Chondrocyte (in vitro differentiated cells): ENCODE data around the gene KIF22. TPM values are rescaled to one million over a fixed set of nuclear protein-coding genes. Genes with fewer than 3 reads are reported as not detected.

ENCODE experiments used
- DNase-seq: peaks from one replicate; pipeline ENCODE4 v3.0.0; 2021; ENCODE audit warnings: mixed read lengths, low spot score
- H3K27ac Mint-ChIP-seq: one replicate; pipeline ENCODE4 v1.8.0; 2021; ENCODE audit warnings: mild to moderate bottlenecking, moderate library complexity, mixed read lengths; ENCODE audit not compliant: unreplicated experiment
- H3K27me3 Mint-ChIP-seq: 2 replicates; pipeline ENCODE4 v1.8.0; 2021; ENCODE audit warnings: low read depth, mixed read lengths
- H3K36me3 Mint-ChIP-seq: 2 replicates; pipeline ENCODE4 v1.8.0; 2021; ENCODE audit warnings: low read depth, mixed read lengths
- H3K4me1 Mint-ChIP-seq: 2 replicates; pipeline ENCODE4 v1.8.0; 2021; ENCODE audit warnings: low read depth, mild to moderate bottlenecking, mixed read lengths
- H3K4me3 Mint-ChIP-seq: one replicate; pipeline ENCODE4 v1.8.0; 2021; ENCODE audit warnings: mild to moderate bottlenecking, moderate library complexity, mixed read lengths; ENCODE audit not compliant: unreplicated experiment
- H3K9me3 Mint-ChIP-seq: 2 replicates; pipeline ENCODE4 v1.8.0; 2021; ENCODE audit warnings: low read depth, mixed read lengths
- CTCF ChIP-seq: fragments of 200-600 bp; sonication (generic); IDR thresholded peaks from 2 replicates; pipeline ENCODE4 v1.5.0; 2021; ENCODE audit warnings: antibody characterized with exemption, mild to moderate bottlenecking, moderate library complexity
- total RNA-seq: library from RNA; stranded (reverse); gene quantifications from 3 replicates; pipeline ENCODE4 v1.2.1, GENCODE V29; 2021

KIF22 gene
- total RNA-seq, 1 donor from 2014 or later, result 14.1 TPM

GRCh38 chr16:29806641-29807425 is 16.3 kb downstream of the KIF22 start:
- Mint-ChIP-seq H3K9me3 (no peaks in the 10 kb centered on the region), H3K27ac (peak overlapping the region; percentile 96), H3K4me3 (peak overlapping the region; percentile 83), H3K36me3 (peaks cover 10% of the 10 kb centered on the region), H3K27me3 (no peaks in the 10 kb centered on the region), H3K4me1 (peaks cover 45% of the 10 kb centered on the region)
- no peak for TF ChIP-seq CTCF
- no peak for DNase-seq

GRCh38 chr16:29807426-29808218 is 17.1 kb downstream of the KIF22 start:
- DNase-seq, result no peak
- Mint-ChIP-seq H3K36me3 (peaks cover 10% of the 10 kb centered on the region), H3K9me3 (no peaks in the 10 kb centered on the region), H3K4me3 (peak overlapping the region; percentile 83), H3K27ac (peak overlapping the region; percentile 96), H3K27me3 (no peaks in the 10 kb centered on the region), H3K4me1 (peaks cover 50% of the 10 kb centered on the region)
- peak; percentile 76 for TF ChIP-seq CTCF

GRCh38 chr16:29808219-29808900 is 17.8 kb downstream of the KIF22 start:
- peaks cover 57% of the 10 kb centered on the region for H3K4me1 Mint-ChIP-seq

GRCh38 chr16:29809031-29809747 is 18.6 kb downstream of the KIF22 start:
- Mint-ChIP-seq H3K4me1 (peaks cover 60% of the 10 kb centered on the region), H3K27me3 (no peaks in the 10 kb centered on the region), H3K27ac (peak overlapping the region; percentile 96), H3K9me3 (no peaks in the 10 kb centered on the region), H3K36me3 (peaks cover 10% of the 10 kb centered on the region), H3K4me3 (peak overlapping the region; percentile 83)
- DNase-seq, result no peak
- no peak for TF ChIP-seq CTCF

More at GRCh38 chr16:29808219-29808900, 17.8 kb downstream of the KIF22 start:
- Mint-ChIP-seq H3K9me3 (no peaks in the 10 kb centered on the region), H3K4me3 (peak overlapping the region; percentile 83), H3K36me3 (peaks cover 10% of the 10 kb centered on the region), H3K27me3 (no peaks in the 10 kb centered on the region), H3K27ac (peak overlapping the region; percentile 96)
- no peak for TF ChIP-seq CTCF
- no peak for DNase-seq
